ENCODE data around the gene CACNG8.

GRCh38 chr19:53962887-53963431, at the start of gene CACNG8:
- no peak for TF ChIP-seq CTCF (conservative IDR thresholded peaks at IDR 0.05)
- no peak for TF ChIP-seq ZFX (IDR thresholded peaks at IDR 0.05)
